IPS-NIHi11 (cell line): Measurements from ENCODE around the gene KRR1.
"Not testable (repeated sequence)": the region's sequence is repeated elsewhere in the genome, so short reads cannot be mapped to it uniquely, and the experiment has no call there.

Experiments used
- DNase-seq: peaks from one replicate; pipeline ENCODE4 v3.0.0; 2012; ENCODE audit warnings: mixed read lengths, low spot score

Gene KRR1

GRCh38 chr12:75525263-75525662 is 13.9 kb upstream of the KRR1 start:
- DNase-seq = no peak

GRCh38 chr12:75522124-75522523 is 10.7 kb upstream of the KRR1 start:
- not testable (repeated sequence) for DNase-seq

GRCh38 chr12:75521224-75521623 is 9.8 kb upstream of the KRR1 start:
- DNase-seq = not testable (repeated sequence)

- DNase-seq = no peak
Observed at GRCh38 chr12:75509621-75510020, 1.8 kb downstream of the KRR1 start.

- no peak for DNase-seq
Observed at GRCh38 chr12:75508159-75508558, 3.2 kb downstream of the KRR1 start.

GRCh38 chr12:75507086-75507485 is 4.3 kb downstream of the KRR1 start:
- no peak for DNase-seq

GRCh38 chr12:75505706-75506312 is 5.6 kb downstream of the KRR1 start:
- no peak for DNase-seq

GRCh38 chr12:75503866-75504265 is 7.5 kb downstream of the KRR1 start:
- no peak for DNase-seq

- DNase-seq = no peak
Observed at GRCh38 chr12:75503459-75503858, 8.0 kb downstream of the KRR1 start.

GRCh38 chr12:75491169-75491568 is 20.2 kb downstream of the KRR1 start:
- no peak for DNase-seq

- DNase-seq = no peak
Observed at GRCh38 chr12:75489613-75490210, 21.7 kb downstream of the KRR1 start.

GRCh38 chr12:75489187-75489586 is 22.2 kb downstream of the KRR1 start:
- no peak for DNase-seq

GRCh38 chr12:75488553-75488952 is 22.9 kb downstream of the KRR1 start:
- peak; percentile 51 for DNase-seq

- DNase-seq = no peak
Observed at GRCh38 chr12:75487308-75487707, 24.1 kb downstream of the KRR1 start.

GRCh38 chr12:75484450-75484849 is 27.0 kb downstream of the KRR1 start:
- DNase-seq = not testable (repeated sequence)

GRCh38 chr12:75483431-75483830 is 28.0 kb downstream of the KRR1 start:
- DNase-seq = no peak

GRCh38 chr12:75482646-75483045 is 28.8 kb downstream of the KRR1 start:
- DNase-seq = no peak

GRCh38 chr12:75481774-75482173 is 29.6 kb downstream of the KRR1 start:
- no peak for DNase-seq

GRCh38 chr12:75481013-75481705 is 30.2 kb downstream of the KRR1 start:
- DNase-seq = no peak

- peak; percentile 27 for DNase-seq
Observed at GRCh38 chr12:75480469-75480949, 30.9 kb downstream of the KRR1 start, which contains the start of gene GLIPR1. Gene GLIPR1, plus strand, starts transcription at chr12:75480755. Its CDS starts 126 bp downstream, at chr12:75480881.

- DNase-seq = no peak
Observed at GRCh38 chr12:75479963-75480461, 31.4 kb downstream of the KRR1 start.

GRCh38 chr12:75478116-75478794 is 33.2 kb downstream of the KRR1 start:
- DNase-seq = no peak
